GM19438 (cell line): ENCODE measurements around the gene KCTD3.

ENCODE experiments used
- ATAC-seq: cut with Tn5 transposase; IDR thresholded peaks from one replicate; pipeline ENCODE4 v1.9.1; 2021; ENCODE audit warnings: low read depth; ENCODE audit not compliant: unreplicated experiment

KCTD3 gene

DNA sequence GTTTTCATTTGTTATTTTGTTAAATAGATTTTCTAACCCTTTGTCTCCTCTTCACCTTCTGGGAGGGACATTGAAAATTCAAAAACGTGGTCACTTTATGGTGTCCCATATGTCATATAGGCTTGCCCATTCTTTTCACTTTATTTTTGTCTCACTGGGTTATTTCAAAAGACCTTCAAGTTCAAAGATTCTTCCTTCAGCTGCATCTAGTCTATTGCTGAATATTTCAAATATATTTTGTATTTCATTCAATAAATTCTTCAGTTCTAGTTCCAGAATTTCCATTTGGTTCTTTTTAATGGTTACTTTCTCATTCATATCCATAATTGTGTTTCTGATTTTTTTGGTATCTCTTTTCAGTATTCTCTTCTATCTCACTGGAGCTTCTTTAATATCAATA, 11.6 kb upstream of the KCTD3 start:
- no peak for ATAC-seq

GRCh38 chr1:215556996-215557395, 10.1 kb upstream of the KCTD3 start:
- no peak for ATAC-seq

- ATAC-seq, result no peak
Measured at GRCh38 chr1:215557504-215557903, 9.6 kb upstream of the KCTD3 start.

- ATAC-seq, result no peak
Measured at GRCh38 chr1:215557992-215558626, 9.0 kb upstream of the KCTD3 start.

DNA sequence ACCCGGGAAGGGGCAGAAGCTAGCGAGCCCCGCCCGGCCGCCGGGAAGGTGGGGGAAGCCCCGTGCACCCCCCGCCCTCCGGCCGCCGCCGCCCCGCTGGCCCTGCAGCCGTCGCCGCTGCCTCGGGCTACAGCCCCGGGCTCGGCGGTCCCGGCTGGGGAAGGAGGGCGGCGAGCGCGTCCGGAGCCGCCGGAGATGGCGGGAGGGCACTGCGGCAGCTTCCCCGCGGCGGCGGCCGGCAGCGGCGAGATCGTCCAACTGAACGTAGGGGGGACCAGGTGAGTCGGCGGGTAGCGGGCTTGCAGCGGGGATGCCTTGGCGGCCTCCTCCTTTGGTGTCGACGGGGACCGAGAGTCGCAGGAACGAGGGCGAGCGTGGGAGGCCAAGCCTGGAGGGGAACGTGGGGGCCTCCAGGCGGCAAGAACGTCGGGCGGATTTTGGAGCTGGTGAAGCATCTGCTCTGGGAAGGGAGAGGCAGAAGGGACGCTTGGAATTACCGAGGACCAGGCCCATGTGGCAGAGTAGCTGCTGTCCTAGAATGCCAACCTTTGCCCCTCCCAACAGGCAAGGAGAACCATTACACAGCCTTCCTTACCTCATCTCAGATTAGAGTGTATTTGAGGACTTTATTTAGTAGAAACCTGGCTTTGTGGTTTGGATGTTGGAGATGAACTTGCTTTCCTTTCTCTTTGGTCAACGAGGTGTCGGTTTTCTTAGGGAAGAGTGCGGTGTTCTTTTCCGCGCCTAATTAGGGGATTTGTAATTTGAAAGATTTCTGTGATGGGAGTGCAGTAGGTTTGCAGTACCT, 591 bp downstream of the KCTD3 start:
- ATAC-seq, result peak; percentile 56

- ATAC-seq, result no peak
Measured at GRCh38 chr1:215568299-215568692, 1.2 kb downstream of the KCTD3 start.

GRCh38 chr1:215569986-215570824, 3.1 kb downstream of the KCTD3 start:
- no peak for ATAC-seq

DNA sequence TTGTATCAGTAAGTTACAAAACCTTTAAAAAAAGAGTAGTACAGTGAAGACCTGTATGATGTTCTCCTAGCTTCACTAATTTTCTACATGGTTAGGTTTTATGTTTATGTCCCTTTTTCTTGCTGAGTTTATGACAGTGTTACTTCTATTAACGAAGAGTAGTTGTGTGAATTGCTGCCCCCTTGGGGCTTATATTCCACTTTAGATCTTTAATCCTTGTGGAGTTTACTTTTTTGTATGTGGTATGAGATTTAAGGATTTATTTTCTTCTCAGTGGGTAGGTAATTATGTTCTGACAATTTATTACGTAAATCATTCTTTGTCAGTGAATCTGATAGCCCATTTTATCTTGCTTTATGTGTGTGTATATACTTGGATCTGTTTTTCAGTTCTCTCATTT, 14.8 kb downstream of the KCTD3 start:
- ATAC-seq, result no peak

- ATAC-seq, result no peak
Measured at GRCh38 chr1:215583185-215583749, 16.2 kb downstream of the KCTD3 start.

DNA sequence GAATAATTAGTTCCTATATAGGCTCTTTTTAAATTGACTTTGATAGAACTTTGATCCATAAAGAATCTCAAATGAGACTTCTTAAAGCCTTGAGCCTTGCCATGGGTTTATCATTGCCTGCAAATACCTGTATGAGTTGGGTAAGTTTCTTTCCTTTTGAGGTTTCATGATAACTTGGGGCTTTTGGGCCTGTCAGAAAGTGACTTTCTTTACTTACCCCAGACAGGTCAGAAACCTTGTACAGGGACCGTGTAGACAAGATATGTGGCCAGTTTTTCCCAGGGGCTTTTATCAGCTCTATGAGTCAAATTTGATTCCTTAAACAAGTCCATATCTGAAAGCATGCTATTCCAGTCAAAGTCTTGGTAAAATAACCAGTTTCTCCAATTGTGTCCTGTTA, 17.3 kb downstream of the KCTD3 start:
- ATAC-seq, result no peak

GRCh38 chr1:215589650-215590435, 22.7 kb downstream of the KCTD3 start:
- ATAC-seq, result no peak

DNA sequence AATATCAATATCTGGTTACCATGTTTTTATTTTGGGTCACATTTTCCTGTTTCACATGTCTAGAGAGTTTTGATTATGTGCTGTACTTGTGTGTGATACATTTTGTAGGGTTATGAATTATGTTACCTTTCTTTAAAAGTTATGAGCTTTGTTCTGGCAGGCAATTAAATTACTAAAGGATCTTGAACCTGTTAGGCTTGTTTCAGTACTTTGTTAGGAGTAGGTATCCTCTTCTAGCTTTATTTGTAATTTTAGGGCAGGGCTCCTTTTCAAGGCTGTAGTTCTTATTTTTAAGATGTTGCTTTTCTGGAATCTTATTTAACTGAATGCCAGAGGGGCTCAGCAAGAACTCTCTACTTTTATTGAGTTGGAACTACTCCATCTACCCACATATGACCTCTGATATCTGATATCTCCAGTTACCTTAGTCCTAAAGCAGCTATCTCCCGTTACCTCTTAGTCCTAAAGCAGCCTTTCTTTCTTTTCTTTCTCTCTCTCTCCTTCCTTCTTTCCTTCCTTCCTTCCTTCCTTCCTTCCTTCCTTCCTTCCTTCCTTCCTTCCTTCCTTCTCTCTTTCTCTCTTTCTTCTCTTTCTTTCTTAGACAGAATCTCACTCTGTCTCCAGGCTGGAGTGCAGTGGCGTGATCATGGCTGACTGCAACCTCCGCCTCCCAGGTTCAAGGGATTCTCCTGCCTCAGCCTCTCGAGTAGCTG, 23.8 kb downstream of the KCTD3 start:
- ATAC-seq, result no peak

DNA sequence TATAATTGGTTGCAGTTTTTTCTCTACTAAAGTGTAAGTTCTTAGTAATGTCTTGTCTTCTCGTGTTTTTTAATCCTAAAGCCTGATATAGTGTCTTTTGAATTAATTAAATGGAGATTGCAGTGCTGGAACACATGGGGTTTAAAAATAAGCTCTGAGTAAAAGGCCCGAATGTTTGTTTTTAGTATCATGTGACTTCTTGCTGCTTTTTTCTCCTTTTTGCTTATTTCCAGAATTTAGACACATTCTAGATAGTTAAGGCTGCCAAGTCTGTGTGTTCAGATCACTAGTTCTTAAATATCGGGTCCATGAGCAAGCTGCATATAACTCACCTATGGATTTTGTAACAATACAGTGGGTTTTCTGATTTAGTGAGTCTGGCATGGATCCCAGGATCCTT, 27.5 kb downstream of the KCTD3 start:
- ATAC-seq, result no peak

- no peak for ATAC-seq
Measured at GRCh38 chr1:215595231-215595630, 28.1 kb downstream of the KCTD3 start.

- ATAC-seq, result no peak
Measured at GRCh38 chr1:215597961-215598360, 30.9 kb downstream of the KCTD3 start.

- no peak for ATAC-seq
Measured at GRCh38 chr1:215599418-215600074, 32.4 kb downstream of the KCTD3 start.

DNA sequence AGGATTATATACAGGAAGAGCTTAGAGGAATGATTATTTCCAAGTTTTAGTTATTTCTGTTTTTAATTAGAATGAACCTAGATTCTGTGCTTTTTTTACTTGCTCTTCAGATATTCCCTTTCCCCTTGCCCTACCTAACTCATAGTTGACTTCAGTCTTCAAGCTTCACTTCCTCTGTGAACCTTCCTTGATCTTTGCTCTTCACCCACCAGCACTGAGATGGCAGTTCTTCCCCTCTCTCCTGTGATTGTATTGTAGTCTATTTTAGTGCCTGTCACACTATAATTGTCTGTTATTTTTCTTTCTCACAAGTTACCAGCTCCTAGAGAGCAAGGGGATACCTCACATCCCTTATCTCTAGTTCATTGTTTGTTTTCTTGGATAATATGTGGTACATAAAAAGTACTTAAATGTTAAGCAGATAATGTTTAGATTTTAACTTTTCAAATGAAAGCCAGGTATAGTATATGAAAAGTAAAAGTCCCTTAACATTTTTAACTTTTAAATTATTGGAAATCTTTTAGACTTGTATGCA, 33.2 kb downstream of the KCTD3 start:
- no peak for ATAC-seq

GRCh38 chr1:215600867-215601266, 33.8 kb downstream of the KCTD3 start:
- ATAC-seq, result no peak

DNA sequence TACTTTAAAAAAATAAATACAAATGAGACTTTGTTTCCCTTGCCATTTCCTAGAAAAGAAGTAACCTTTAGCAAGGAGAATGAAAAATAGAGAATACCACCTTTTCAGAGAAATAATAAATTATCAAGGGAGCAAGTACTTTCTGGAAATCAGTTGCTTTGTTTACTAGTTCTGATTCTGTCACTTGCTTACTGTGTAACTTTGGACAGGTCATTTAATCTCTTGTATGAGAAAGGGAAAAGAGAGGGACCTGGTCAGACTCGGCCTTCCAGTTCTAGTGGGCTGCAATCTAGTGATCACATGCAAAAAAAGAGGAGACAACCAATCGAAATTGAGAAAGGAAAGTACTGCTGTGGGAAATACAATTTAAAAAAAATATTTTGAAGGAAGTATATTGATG, 34.2 kb downstream of the KCTD3 start:
- ATAC-seq, result no peak
